ENCODE data around the gene GPR160. TPM values are rescaled to one million over a fixed set of nuclear protein-coding genes. Genes with fewer than 3 reads are reported as not detected.

The GPR160 gene
- total RNA-seq, 2 experiments from 2014 or later = 90.5 to 117 TPM

DNA sequence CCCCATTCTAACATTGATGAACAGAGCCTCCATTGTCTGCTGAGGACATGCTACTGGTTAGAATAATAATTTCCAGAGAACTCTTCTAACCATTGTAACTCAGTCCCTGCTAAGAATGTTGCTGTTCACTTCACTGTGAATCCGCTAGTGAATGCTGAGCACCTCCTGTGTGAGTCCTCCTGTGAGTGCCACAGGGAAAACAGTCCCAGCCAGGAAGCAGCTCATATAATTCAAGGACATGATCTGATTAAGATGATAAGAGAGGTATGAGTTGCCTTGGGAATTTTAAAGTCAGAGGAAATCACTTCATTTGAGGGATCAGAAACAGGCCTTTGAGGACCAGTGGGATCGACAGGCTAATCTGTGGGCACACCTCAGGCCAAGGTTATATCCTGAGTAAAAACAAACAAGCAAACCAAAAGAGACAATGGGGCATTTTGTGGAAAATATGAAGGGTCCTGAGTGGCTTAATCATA is 33.9 kb upstream of the GPR160 start:
- Histone ChIP-seq H3K79me2 (ENCODE audit: insufficient read depth, low read depth, low read length) (no peaks in the 10 kb centered on the region), H3K36me3 (ENCODE audit: insufficient read depth, low read length) (peaks cover 15% of the 10 kb centered on the region), H4K20me1 (ENCODE audit: insufficient read depth, low read length) (no peaks in the 10 kb centered on the region), H3K4me1 (ENCODE audit: insufficient read depth, low read length, poor library complexity, severe bottlenecking) (peaks cover 42% of the 10 kb centered on the region), H3K4me2 (ENCODE audit: low read length) (peak overlapping the region; percentile 73; the same call in 1 of the 2 replicates), H3K9me3 (ENCODE audit: low read length) (no peaks in the 10 kb centered on the region; the same call in 1 of the 2 replicates), H2AFZ (ENCODE audit: low read length) (peak overlapping the region; percentile 98), H3K27ac (ENCODE audit: low read depth, low read length, poor library complexity, severe bottlenecking) (no peak overlapping the region), H3K4me3 (ENCODE audit: low read depth, low read length, poor library complexity, severe bottlenecking) (no peak overlapping the region), H3K9me2 (ENCODE audit: insufficient read depth, low read length) (no peaks in the 10 kb centered on the region)
- no TSS peak for BruUV-seq (replicated peaks)
- CTCF ChIA-PET (ENCODE audit: unreplicated experiment) = no interaction called here
- DNase-seq (ENCODE audit: low spot score) = no peak
- intact Hi-C loops (cut with micrococcal nuclease; ENCODE audit: unreplicated experiment) = no loop called here
- POLR2A ChIA-PET = interaction anchor here (1.2 to 2.1 kb wide), 7 partner anchors 8 to 27 kb away, joined by 3 to 8 read pairs (median 6); no protein-coding TSS in a partner anchor
- TF ChIP-seq, protein P1, sequence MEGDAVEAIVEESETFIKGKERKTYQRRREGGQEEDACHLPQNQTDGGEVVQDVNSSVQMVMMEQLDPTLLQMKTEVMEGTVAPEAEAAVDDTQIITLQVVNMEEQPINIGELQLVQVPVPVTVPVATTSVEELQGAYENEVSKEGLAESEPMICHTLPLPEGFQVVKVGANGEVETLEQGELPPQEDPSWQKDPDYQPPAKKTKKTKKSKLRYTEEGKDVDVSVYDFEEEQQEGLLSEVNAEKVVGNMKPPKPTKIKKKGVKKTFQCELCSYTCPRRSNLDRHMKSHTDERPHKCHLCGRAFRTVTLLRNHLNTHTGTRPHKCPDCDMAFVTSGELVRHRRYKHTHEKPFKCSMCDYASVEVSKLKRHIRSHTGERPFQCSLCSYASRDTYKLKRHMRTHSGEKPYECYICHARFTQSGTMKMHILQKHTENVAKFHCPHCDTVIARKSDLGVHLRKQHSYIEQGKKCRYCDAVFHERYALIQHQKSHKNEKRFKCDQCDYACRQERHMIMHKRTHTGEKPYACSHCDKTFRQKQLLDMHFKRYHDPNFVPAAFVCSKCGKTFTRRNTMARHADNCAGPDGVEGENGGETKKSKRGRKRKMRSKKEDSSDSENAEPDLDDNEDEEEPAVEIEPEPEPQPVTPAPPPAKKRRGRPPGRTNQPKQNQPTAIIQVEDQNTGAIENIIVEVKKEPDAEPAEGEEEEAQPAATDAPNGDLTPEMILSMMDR (conservative IDR thresholded peaks at IDR 0.05; ENCODE audit: low read length) = no peak
- TF ChIP-seq EZH2phosphoT487 (IDR thresholded peaks at IDR 0.05; ENCODE audit: borderline replicate concordance, low read depth, low read length) = no peak

DNA sequence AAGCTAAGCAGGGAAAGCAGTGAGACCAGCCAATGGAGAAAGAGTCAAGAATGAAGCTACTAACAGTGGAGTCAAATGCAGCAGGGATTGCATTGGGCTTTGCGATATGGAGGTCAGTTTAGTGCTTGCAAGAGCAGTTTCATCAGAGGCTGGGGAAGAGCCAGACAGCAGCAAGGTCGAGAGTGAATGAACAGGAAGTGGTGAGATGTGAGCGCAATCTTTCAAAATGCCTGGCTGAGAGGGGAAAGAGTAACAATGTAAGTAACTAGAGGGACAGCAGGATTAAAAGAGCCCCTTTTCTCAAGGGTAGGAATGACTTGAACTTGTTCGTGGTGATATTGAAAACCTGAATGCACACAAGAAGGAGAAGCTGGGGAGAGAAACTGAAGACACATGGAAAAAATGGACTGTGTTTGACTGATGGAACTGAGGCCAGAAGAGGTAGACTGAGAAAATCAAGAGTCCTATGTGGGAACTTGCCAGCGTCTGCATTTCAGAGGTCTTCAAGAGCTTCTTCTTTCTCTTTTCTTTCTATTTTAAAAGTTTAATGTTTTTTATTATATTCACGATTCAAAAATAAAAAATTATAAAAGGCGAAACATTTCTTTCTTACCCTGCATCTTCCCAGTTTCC is 30.6 kb upstream of the GPR160 start:
- Histone ChIP-seq H3K9me3 (ENCODE audit: low read length) (no peaks in the 10 kb centered on the region), H3K36me3 (ENCODE audit: insufficient read depth, low read length) (no peaks in the 10 kb centered on the region), H4K20me1 (ENCODE audit: insufficient read depth, low read length) (no peaks in the 10 kb centered on the region), H3K27ac (ENCODE audit: low read depth, low read length, poor library complexity, severe bottlenecking) (no peak overlapping the region), H3K4me1 (ENCODE audit: insufficient read depth, low read length, poor library complexity, severe bottlenecking) (peaks cover 45% of the 10 kb centered on the region), H3K9me2 (ENCODE audit: insufficient read depth, low read length) (no peaks in the 10 kb centered on the region), H3K79me2 (ENCODE audit: insufficient read depth, low read depth, low read length) (no peaks in the 10 kb centered on the region), H3K4me2 (ENCODE audit: low read length) (peak overlapping the region; percentile 49), H2AFZ (ENCODE audit: low read length) (peak overlapping the region; percentile 81), H3K4me3 (ENCODE audit: low read depth, low read length, poor library complexity, severe bottlenecking) (no peak overlapping the region)
- TF ChIP-seq, protein P1 (conservative IDR thresholded peaks at IDR 0.05; ENCODE audit: low read length) = no peak
- TF ChIP-seq EZH2phosphoT487 (IDR thresholded peaks at IDR 0.05; ENCODE audit: borderline replicate concordance, low read depth, low read length) = no peak
- ChIA-PET CTCF (ENCODE audit: unreplicated experiment) (no interaction called here), POLR2A (interaction anchor here (0.6 to 2.6 kb wide), 9 partner anchors 8 to 245 kb away, joined by 3 to 15 read pairs (median 4); no protein-coding TSS in a partner anchor)
- DNase-seq (ENCODE audit: low spot score) = peak; percentile 69
- intact Hi-C loops (cut with micrococcal nuclease; ENCODE audit: unreplicated experiment) = no loop called here
- no TSS peak for BruUV-seq (replicated peaks)

DNA sequence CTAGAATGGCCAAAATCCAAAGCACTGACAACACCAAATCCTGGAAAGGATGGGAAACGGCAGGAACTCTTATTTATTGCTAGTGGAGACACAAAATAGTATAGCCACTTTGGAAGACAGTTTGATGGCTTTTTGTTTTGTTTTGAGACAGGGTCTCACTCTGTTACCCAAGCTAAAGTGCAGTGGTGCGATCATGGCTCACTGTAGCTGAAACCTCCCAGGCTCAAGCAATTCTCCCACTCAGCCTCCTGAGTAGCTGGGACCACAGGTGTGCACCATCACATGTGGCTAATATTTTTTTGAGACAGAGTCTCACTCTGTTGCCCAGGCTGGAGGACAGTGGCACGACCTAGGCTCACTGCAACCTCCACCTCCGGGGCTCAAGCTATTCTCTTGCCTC is 27.3 kb upstream of the GPR160 start:
- Histone ChIP-seq H3K27ac (ENCODE audit: low read depth, low read length, poor library complexity, severe bottlenecking) (no peak overlapping the region), H3K4me2 (ENCODE audit: low read length) (no peak overlapping the region), H3K9me2 (ENCODE audit: insufficient read depth, low read length) (no peaks in the 10 kb centered on the region), H3K9me3 (ENCODE audit: low read length) (no peaks in the 10 kb centered on the region), H4K20me1 (ENCODE audit: insufficient read depth, low read length) (no peaks in the 10 kb centered on the region), H3K4me1 (ENCODE audit: insufficient read depth, low read length, poor library complexity, severe bottlenecking) (peaks cover 26% of the 10 kb centered on the region), H2AFZ (ENCODE audit: low read length) (peak overlapping the region; percentile 38; the same call in 1 of the 2 replicates), H3K79me2 (ENCODE audit: insufficient read depth, low read depth, low read length) (no peaks in the 10 kb centered on the region), H3K4me3 (ENCODE audit: low read depth, low read length, poor library complexity, severe bottlenecking) (no peak overlapping the region), H3K36me3 (ENCODE audit: insufficient read depth, low read length) (no peaks in the 10 kb centered on the region)
- no peak for DNase-seq (ENCODE audit: low spot score)
- ChIA-PET CTCF (ENCODE audit: unreplicated experiment) (no interaction called here), POLR2A (interaction anchor here (1.0 to 2.8 kb wide), 2 partner anchors 11 to 21 kb away, joined by 3 to 13 read pairs; no protein-coding TSS in a partner anchor)
- no peak for TF ChIP-seq EZH2phosphoT487 (IDR thresholded peaks at IDR 0.05; ENCODE audit: borderline replicate concordance, low read depth, low read length)
- TF ChIP-seq, protein P1 (conservative IDR thresholded peaks at IDR 0.05; ENCODE audit: low read length) = no peak
- no TSS peak for BruUV-seq (replicated peaks)
- intact Hi-C loops (cut with micrococcal nuclease; ENCODE audit: unreplicated experiment) = no loop called here
